ENCODE data around the gene DIP2B. TPM values are rescaled to one million over a fixed set of nuclear protein-coding genes. Genes with fewer than 3 reads are reported as not detected.

The DIP2B gene
- polyA plus RNA-seq, 3 donors, result 3.5 to 12.3 (median 6.5) TPM

GRCh38 chr12:50581226-50582184 is 76.7 kb downstream of the DIP2B start:
- no peak overlapping the region for H3K9ac ChIP-seq (ENCODE audit: insufficient read depth, low read length, poor library complexity, severe bottlenecking)
- peaks cover 96% of the 10 kb centered on the region for H3K79me2 ChIP-seq (ENCODE audit: insufficient read depth, low read length)
- H4K20me1 ChIP-seq (ENCODE audit: insufficient read depth, low read length), result peaks cover 89% of the 10 kb centered on the region
- no peak overlapping the region for H3K4me2 ChIP-seq (replicated peaks; ENCODE audit: extremely low read depth, low read length, poor library complexity, severe bottlenecking)
- Mint-ChIP-seq H3K27me3 (ENCODE audit: low read depth in 3 of 3) (peaks cover 0 to 1% (median 0%) of the 10 kb centered on the region in 3 donors), H3K4me1 (peaks cover 25% of the 10 kb centered on the region), H3K4me3 (no peak overlapping the region), H3K27ac (peak overlapping the region in 2 of 7 donors; percentile 18 to 57), H3K36me3 (peaks cover 2 to 9% of the 10 kb centered on the region in 2 donors), H3K9me3 (no peaks in the 10 kb centered on the region)
- H3K4me3 ChIP-seq (replicated peaks in 1 of 3; ENCODE audit: low read depth in 2 of 3, low read length in 3 of 3), result no peak overlapping the region
- H3K27ac ChIP-seq (ENCODE audit: low read depth in 1 of 2, low read length in 2 of 2), result peak overlapping the region in 1 of 2 donors; percentile 22
- H3K9me3 ChIP-seq (replicated peaks in 1 of 2; ENCODE audit: control insufficient read depth in 1 of 2, insufficient read depth in 1 of 2, low read length in 2 of 2), result no peaks in the 10 kb centered on the region
- H3K27me3 ChIP-seq (ENCODE audit: control insufficient read depth in 2 of 2, insufficient read depth in 2 of 2, low read length in 2 of 2), result no peaks in the 10 kb centered on the region
- H3K36me3 ChIP-seq (replicated peaks in 1 of 2; ENCODE audit: control insufficient read depth in 1 of 2, insufficient read depth in 2 of 2, low read length in 2 of 2), result peaks cover 3 to 16% of the 10 kb centered on the region in 2 donors
- no peak for DNase-seq
- peaks cover 10 to 13% of the 10 kb centered on the region in 2 donors for H3K4me1 ChIP-seq (ENCODE audit: control insufficient read depth in 1 of 2, insufficient read depth in 2 of 2, low read length in 2 of 2)
- no peak for TF ChIP-seq CTCF (IDR thresholded peaks at IDR 0.05)
- H2AFZ ChIP-seq (ENCODE audit: insufficient read depth, low read depth, low read length, poor library complexity, severe bottlenecking), result no peak overlapping the region
- WGBS (ENCODE audit: insufficient coverage), result 100% methylated on average over 5 of the region's 10 CpGs
- intact Hi-C loops (cut with micrococcal nuclease), result no loop called here

GRCh38 chr12:50584135-50584534 is 79.3 kb downstream of the DIP2B start:
- Histone ChIP-seq H3K4me3 (replicated peaks in 1 of 3; ENCODE audit: low read depth in 2 of 3, low read length in 3 of 3) (no peak overlapping the region), H3K4me1 (ENCODE audit: control insufficient read depth in 1 of 2, insufficient read depth in 2 of 2, low read length in 2 of 2) (peaks cover 10 to 13% of the 10 kb centered on the region in 2 donors), H3K27me3 (ENCODE audit: control insufficient read depth in 2 of 2, insufficient read depth in 2 of 2, low read length in 2 of 2) (no peaks in the 10 kb centered on the region), H3K9ac (ENCODE audit: insufficient read depth, low read length, poor library complexity, severe bottlenecking) (no peak overlapping the region), H3K79me2 (ENCODE audit: insufficient read depth, low read length) (peaks cover 95% of the 10 kb centered on the region), H2AFZ (ENCODE audit: insufficient read depth, low read depth, low read length, poor library complexity, severe bottlenecking) (no peak overlapping the region), H3K27ac (ENCODE audit: low read depth in 1 of 2, low read length in 2 of 2) (no peak overlapping the region), H3K36me3 (replicated peaks in 1 of 2; ENCODE audit: control insufficient read depth in 1 of 2, insufficient read depth in 2 of 2, low read length in 2 of 2) (peaks cover 3 to 16% of the 10 kb centered on the region in 2 donors), H3K9me3 (replicated peaks in 1 of 2; ENCODE audit: control insufficient read depth in 1 of 2, insufficient read depth in 1 of 2, low read length in 2 of 2) (no peaks in the 10 kb centered on the region), H3K4me2 (replicated peaks; ENCODE audit: extremely low read depth, low read length, poor library complexity, severe bottlenecking) (no peak overlapping the region), H4K20me1 (ENCODE audit: insufficient read depth, low read length) (peaks cover 93% of the 10 kb centered on the region)
- peaks cover 2 to 3% of the 10 kb centered on the region in 2 donors for H3K36me3 Mint-ChIP-seq
- no peak overlapping the region for H3K27ac Mint-ChIP-seq
- H3K27me3 Mint-ChIP-seq (ENCODE audit: low read depth in 3 of 3), result peaks cover 0 to 1% (median 0%) of the 10 kb centered on the region in 3 donors
- peaks cover 33% of the 10 kb centered on the region for H3K4me1 Mint-ChIP-seq
- no peak overlapping the region for H3K4me3 Mint-ChIP-seq
- DNase-seq, result no peak
- no peak for TF ChIP-seq CTCF (IDR thresholded peaks at IDR 0.05)
- WGBS (ENCODE audit: insufficient coverage), result no CpG with 5 or more reads among the region's 1 CpG
- intact Hi-C loops (cut with micrococcal nuclease), result no loop called here
- H3K9me3 Mint-ChIP-seq, result no peaks in the 10 kb centered on the region

Measured in CD14-positive monocyte (primary cell).